IPS-11a (cell line): ENCODE data around the gene HDAC9.
"Not testable (repeated sequence)": the region's sequence is repeated elsewhere in the genome, so short reads cannot be mapped to it uniquely, and the experiment has no call there.

Source experiments
- H3K4me3 ChIP-seq: one replicate; pipeline ENCODE4 v1.5.1; 2013; ENCODE audit warnings: low read depth, low read length, control low read depth

Gene HDAC9

DNA sequence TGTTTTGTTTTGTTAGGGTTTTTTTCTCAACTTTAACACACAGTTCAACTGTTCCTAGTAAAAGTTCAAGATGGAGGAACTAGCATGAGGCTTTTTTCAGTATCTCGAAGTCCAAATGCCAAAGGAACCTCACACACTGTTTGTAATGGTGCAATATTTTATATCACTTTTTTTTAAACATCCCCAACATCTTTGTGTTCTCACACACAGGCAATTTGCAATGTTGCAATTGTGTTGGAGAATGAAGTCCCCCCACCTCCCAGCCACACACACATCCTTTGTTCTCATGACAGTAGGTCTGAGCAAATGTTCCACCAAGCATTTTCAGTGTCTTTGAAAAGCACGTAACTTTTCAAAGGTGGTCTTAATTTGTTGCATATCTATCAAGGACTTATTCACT, 501.0 kb downstream of the HDAC9 start:
- H3K4me3 ChIP-seq = no peak overlapping the region

DNA sequence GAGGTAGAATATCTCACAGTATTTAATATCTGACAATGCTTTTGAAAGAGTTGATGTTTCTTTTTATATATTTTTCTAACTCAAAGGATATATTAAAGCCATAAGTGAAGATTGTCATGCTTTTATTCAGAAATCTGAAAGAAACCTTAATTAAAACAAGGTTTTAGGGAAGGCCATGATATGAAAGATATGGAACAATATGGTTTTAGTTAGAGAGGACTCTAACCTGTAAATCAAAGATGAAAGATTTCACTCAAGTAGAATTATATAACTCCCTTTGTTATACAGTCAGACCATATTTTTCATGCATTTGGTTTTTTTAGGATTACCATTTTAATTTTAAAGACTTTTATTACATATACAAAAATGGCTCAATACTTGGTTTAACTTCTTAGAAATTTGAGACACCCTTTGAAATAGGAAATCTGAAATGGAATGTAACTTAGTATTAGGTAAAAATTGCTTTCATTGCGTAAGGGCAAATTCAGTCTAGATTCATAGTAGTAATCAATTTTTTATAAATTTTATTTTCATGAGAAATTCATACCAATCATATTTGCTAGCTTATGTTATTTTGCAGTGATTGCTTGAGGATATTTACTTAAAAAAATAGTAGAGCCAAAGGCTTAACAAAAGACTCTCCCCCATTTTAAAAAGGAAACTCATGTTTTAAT, 502.1 kb downstream of the HDAC9 start:
- H3K4me3 ChIP-seq = no peak overlapping the region

DNA sequence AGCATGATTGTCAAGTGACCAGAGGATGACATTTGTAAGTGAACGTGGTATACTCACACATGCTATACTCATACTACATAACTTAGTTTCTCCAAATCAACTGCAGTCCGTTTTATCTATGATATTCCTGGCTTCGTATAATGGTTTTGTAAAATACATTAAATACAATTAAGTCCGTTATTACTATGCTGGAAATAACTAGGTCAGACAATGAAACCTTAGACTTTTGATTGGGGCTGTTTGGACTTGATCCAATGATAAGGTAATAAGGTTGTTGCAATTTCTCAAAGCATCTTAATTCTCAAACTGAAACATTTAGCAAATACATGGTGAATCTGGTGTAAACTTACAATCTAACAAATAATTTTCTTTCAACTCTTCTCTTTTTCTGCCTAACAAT, 504.9 kb downstream of the HDAC9 start:
- no peak overlapping the region for H3K4me3 ChIP-seq

GRCh38 chr7:19001854-19002253, 506.3 kb downstream of the HDAC9 start:
- H3K4me3 ChIP-seq = no peak overlapping the region

DNA sequence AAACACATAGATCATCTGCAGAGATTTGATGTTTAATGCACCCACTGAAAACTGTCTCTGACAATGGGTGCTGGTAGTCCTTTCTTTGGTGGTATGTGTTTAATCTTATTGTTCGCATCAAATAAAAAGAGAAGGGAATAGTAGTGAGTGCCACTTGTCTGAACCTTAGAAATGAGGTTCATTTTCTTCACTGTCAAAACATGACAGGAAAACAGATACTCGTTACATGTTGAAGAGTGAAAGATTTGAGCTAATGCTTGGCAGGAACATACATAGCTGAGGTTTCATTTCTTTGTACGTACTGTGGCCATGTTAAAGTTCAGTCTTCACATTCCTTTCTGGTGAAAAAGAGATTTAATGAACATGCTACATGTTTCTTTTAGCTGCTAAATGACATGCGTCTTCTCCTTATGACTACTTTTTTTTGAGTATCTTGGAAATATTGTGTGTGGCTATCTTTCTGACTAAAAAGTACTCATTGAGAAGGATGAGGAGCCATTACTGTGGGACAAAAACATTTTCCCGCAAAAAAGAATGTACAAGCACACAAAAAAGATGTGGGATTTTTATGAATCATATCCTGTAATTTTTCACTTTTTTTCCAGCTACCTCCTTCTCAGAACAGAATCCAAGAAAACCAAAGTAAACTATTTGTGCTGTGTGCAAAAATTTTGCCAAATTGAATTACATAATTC, 513.8 kb downstream of the HDAC9 start:
- no peak overlapping the region for H3K4me3 ChIP-seq

DNA sequence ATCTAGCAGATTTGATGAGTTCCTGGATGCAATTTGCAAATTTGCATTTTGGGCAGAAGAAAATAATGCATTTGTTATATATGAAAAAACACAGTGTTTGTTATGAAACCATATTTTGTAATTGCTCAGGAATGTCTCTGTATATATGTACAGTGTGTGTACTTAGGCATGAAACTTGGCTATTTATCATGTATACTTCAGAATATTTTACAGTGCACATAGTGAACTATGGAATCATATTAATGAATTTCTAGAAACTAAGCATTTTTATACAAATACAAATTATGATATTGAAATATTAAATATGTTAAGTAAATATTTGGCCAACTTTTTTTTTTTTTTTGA, 514.4 kb downstream of the HDAC9 start:
- no peak overlapping the region for H3K4me3 ChIP-seq

DNA sequence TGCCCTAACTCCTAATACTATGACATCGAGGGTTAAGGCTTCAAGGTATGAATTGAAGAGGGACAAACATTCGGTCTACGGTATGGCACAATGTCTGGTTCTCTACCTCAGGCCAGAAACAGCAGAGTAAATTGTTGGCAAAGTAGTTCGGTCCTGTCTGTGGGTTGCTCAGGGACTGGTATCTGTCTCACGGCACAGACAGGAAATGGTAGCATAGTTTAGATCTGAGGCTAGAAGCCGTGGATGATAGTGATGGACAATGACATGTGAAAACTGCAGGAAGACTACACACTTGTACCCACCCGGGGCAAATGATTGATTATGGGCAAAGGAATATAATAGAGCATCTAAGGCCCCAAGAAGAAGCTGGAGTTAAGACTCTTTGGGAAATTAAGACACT, 515.7 kb downstream of the HDAC9 start:
- no peak overlapping the region for H3K4me3 ChIP-seq

DNA sequence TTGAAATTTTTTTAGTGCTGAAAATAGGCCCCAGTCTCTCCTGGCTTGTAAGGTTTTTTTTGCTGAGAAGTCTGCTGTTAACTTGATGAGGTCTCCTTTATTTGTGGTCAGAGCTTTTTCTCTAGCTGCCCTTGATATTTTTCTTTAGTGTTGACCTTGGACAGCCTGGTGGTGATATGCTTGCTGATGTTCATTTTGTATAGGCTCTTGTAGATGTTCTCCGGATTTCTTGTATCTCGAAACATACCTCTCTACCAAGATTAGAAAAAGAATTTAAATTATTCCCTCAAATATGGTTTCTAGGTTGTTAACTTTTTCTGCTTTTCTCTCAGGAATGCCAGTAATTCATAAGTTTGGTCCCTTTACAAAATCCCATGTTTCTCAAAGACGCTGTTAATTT, 519.5 kb downstream of the HDAC9 start:
- H3K4me3 ChIP-seq = no peak overlapping the region

DNA sequence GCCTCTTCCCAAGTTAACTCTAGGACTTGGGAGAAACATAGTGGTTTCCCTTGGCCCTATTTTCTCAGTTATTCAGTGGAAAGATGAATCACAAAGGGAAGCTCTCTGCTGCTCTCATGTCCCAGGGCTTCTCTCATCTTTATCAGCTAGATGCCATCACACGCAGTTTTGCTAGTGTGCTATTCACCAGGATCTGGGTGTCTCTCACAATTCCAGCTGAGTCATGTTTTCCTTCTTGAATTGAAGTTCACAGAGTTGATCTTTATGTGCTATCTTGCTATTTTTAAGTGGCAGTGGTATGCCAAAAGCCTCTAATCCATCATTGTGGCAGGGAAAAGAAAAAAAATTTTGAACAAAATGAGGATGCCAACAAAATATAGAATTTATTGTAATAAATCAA, 520.6 kb downstream of the HDAC9 start:
- no peak overlapping the region for H3K4me3 ChIP-seq

- no peak overlapping the region for H3K4me3 ChIP-seq
Observed at GRCh38 chr7:19017374-19017773, 521.8 kb downstream of the HDAC9 start.

DNA sequence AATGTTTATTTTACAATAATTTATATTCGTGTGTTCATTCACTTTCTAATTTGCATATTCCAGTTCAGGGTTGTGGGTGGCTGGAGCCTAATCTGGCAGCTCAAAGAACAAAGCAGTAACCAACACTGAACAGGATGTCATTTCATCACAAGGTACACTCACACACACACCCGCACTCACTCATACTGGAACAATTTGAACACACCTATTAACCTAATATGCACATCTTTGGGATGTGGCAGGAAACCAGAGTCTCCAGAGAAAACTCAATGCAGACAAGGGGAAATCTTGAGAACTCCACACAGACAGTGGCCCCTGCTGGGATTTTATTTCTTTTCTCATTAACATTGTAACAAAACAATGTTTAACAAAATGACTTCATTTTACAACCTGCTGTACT, 524.5 kb downstream of the HDAC9 start:
- no peak overlapping the region for H3K4me3 ChIP-seq

GRCh38 chr7:19020711-19021110, 525.2 kb downstream of the HDAC9 start:
- H3K4me3 ChIP-seq = no peak overlapping the region

- no peak overlapping the region for H3K4me3 ChIP-seq
Observed at GRCh38 chr7:19023477-19023876, 527.9 kb downstream of the HDAC9 start.

- no peak overlapping the region for H3K4me3 ChIP-seq
Observed at GRCh38 chr7:19024261-19024660, 528.7 kb downstream of the HDAC9 start.

DNA sequence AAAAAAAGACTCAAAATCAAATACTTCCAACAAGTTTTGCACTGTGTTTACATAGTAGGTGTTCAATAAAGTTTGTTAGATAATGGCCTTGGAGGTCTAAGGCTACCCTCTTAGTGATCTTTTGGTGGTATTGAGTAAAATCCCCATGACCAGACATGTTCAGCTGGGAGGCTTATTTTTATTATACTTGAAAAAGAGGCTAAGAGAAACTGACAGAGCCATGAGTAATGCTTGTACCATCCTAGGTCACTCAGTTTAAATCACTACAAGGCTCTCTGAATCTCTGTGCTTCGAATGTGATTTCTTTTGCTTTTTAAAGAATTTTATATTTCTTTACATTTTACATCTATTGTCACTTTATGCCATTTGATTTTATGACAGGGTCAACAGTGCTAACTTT, 531.3 kb downstream of the HDAC9 start:
- no peak overlapping the region for H3K4me3 ChIP-seq

DNA sequence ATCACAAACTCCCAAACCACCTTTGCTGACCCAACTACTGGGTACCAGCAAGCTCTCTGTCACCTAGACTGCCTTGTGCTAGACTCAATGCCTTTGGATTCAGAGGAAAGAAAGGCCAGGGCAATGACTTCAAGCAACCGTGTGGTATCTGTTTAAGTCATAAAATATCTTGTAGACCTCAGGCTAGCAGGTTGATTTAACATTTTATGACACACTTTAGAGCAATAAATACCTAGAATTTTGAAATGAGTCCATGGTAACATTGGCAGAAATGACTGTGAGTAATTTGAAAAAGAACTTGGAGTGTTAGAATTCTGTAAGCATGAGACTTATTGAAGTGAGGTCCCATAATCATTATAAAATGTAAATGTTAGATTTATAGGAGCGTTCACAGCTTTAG, 534.7 kb downstream of the HDAC9 start:
- H3K4me3 ChIP-seq = no peak overlapping the region

GRCh38 chr7:19032942-19033341, 537.4 kb downstream of the HDAC9 start:
- H3K4me3 ChIP-seq = not testable (repeated sequence)

- no peak overlapping the region for H3K4me3 ChIP-seq
Observed at GRCh38 chr7:19051767-19052375, 556.3 kb downstream of the HDAC9 start.
